Heart left ventricle (tissue), 13 donors: ENCODE results near the gene SLC12A8.

Experiments
- CTCF ChIP-seq, 12 donors: fragments of 200-600 bp; sonication (generic) in 4 of 12; IDR thresholded peaks; one replicate each; pipeline versions ENCODE4 v1.5.0 to v1.8.0; 2018 to 2022; ENCODE audit warnings: antibody characterized with exemption in 12 of 12, mild to moderate bottlenecking in 5 of 12
- POLR2A ChIP-seq, 2 donors: fragments of 450-650 bp; IDR thresholded peaks; one replicate each; pipeline ENCODE4 v1.6.1; 2017; ENCODE audit warnings: antibody characterized with exemption in 2 of 2, mild to moderate bottlenecking in 2 of 2, moderate library complexity in 2 of 2
- donor health status: ischemic (EF 13 %, LVEDD 7.1; RV severe dilation, severe dysfunction).
- donor health status: DM: no; HTN: yes; CAD: no.
- donor health status: DM: no; HTN: no; CAD: no.
- donor health status: ischemic (EF 25% LVEDD 6.9; RV normal size, moderate dysfunction).
- donor health status: ischemic (EF 25% LVEDD 5.7; RV mildly dilated, moderate dysfunction).
- donor health status: ischemic (EF 35%, LVEDD 5.7; RV mildly dilated, moderate dysfunction).
- donor health status: nonischemic (EF 11% LVEDD 7.7; RV severe dilation, severe dysfunction).
- donor health status: DM: yes; HTN: yes; CAD: no.
- donor health status: PGD.
- donor health status: ischemic (EF 29% LVEDD 5.4; RV normal size, mild dysfunction).
- donor health status: nonischemic (EF 23%, LVEDD 6.1; RV moderate dilation, normal function).

GRCh38 chr3:125069452-125069851 is 143.1 kb downstream of the SLC12A8 start:
- TF ChIP-seq CTCF (IDR thresholded peaks at IDR 0.05) (no peak), POLR2A (IDR thresholded peaks at IDR 0.05) (no peak)
